ENCODE results near the gene LRRC47. TPM values are rescaled to one million over a fixed set of nuclear protein-coding genes. Genes with fewer than 3 reads are reported as not detected.

LRRC47 gene
- total RNA-seq, 1 experiment from 2014 or later: 35.4 TPM

GRCh38 chr1:3774946-3775489, 21.3 kb downstream of the LRRC47 start:
- no peak for DNase-seq (ENCODE audit: low spot score)
- in situ Hi-C loops (cut with HindIII; ENCODE audit: low sequenced_read_pairs): no loop called here

GRCh38 chr1:3774276-3774945, 21.9 kb downstream of the LRRC47 start:
- no peak for DNase-seq (ENCODE audit: low spot score)
- in situ Hi-C loops (cut with HindIII; ENCODE audit: low sequenced_read_pairs): no loop called here

- DNase-seq (ENCODE audit: low spot score): no peak
- in situ Hi-C loops (cut with HindIII; ENCODE audit: low sequenced_read_pairs): no loop called here
Observed at GRCh38 chr1:3773572-3774275, 22.6 kb downstream of the LRRC47 start.

GRCh38 chr1:3772715-3773571, 23.4 kb downstream of the LRRC47 start, which contains the start of gene SMIM1:
Gene SMIM1 (plus strand): TSS chr1:3772749. CDS start chr1:3775374, 2,625 bp downstream.
- in situ Hi-C loops (cut with HindIII; ENCODE audit: low sequenced_read_pairs): no loop called here
- DNase-seq (ENCODE audit: low spot score): no peak

- in situ Hi-C loops (cut with HindIII; ENCODE audit: low sequenced_read_pairs): no loop called here
- peak; percentile 48 for DNase-seq (ENCODE audit: low spot score)
Observed at GRCh38 chr1:3772027-3772714, 24.1 kb downstream of the LRRC47 start.

- in situ Hi-C loops (cut with HindIII; ENCODE audit: low sequenced_read_pairs): no loop called here
- DNase-seq (ENCODE audit: low spot score): no peak
Observed at GRCh38 chr1:3771108-3772026, 24.9 kb downstream of the LRRC47 start.

GRCh38 chr1:3770047-3770765, 26.1 kb downstream of the LRRC47 start:
- no peak for DNase-seq (ENCODE audit: low spot score)
- in situ Hi-C loops (cut with HindIII; ENCODE audit: low sequenced_read_pairs): no loop called here

- DNase-seq (ENCODE audit: low spot score): no peak
- in situ Hi-C loops (cut with HindIII; ENCODE audit: low sequenced_read_pairs): no loop called here
Observed at GRCh38 chr1:3768811-3769390, 27.4 kb downstream of the LRRC47 start.

- no peak for DNase-seq (ENCODE audit: low spot score)
- in situ Hi-C loops (cut with HindIII; ENCODE audit: low sequenced_read_pairs): no loop called here
Observed at GRCh38 chr1:3767328-3767925, 28.9 kb downstream of the LRRC47 start.

- in situ Hi-C loops (cut with HindIII; ENCODE audit: low sequenced_read_pairs): no loop called here
- DNase-seq (ENCODE audit: low spot score): no peak
Observed at GRCh38 chr1:3763351-3764125, 32.8 kb downstream of the LRRC47 start.

- no peak for DNase-seq (ENCODE audit: low spot score)
- in situ Hi-C loops (cut with HindIII; ENCODE audit: low sequenced_read_pairs): no loop called here
Observed at GRCh38 chr1:3762873-3763228, 33.4 kb downstream of the LRRC47 start.

- no peak for DNase-seq (ENCODE audit: low spot score)
- in situ Hi-C loops (cut with HindIII; ENCODE audit: low sequenced_read_pairs): no loop called here
Observed at GRCh38 chr1:3762151-3762872, 34.0 kb downstream of the LRRC47 start.

GRCh38 chr1:3761296-3762010, 34.8 kb downstream of the LRRC47 start:
- in situ Hi-C loops (cut with HindIII; ENCODE audit: low sequenced_read_pairs): no loop called here
- DNase-seq (ENCODE audit: low spot score): no peak

- in situ Hi-C loops (cut with HindIII; ENCODE audit: low sequenced_read_pairs): no loop called here
- DNase-seq (ENCODE audit: low spot score): no peak
Observed at GRCh38 chr1:3759796-3760195, 36.5 kb downstream of the LRRC47 start.

GRCh38 chr1:3759164-3759563, 37.1 kb downstream of the LRRC47 start:
- in situ Hi-C loops (cut with HindIII; ENCODE audit: low sequenced_read_pairs): no loop called here
- no peak for DNase-seq (ENCODE audit: low spot score)

Measured in G401 (cell line).